BJ (cell line): Measurements from ENCODE around the gene FOXK2. TPM values are rescaled to one million over a fixed set of nuclear protein-coding genes. Genes with fewer than 3 reads are reported as not detected.

Experiments used
- CTCF ChIA-PET: fragments of 350-600 bp; formaldehyde crosslinking; extraction: SDS; loops from one replicate; lab custom pipeline; 2021; ENCODE audit warnings: antibody characterized with exemption, inconsistent platforms; lab: Yijun Ruan, JAX
- POLR2A ChIA-PET: fragments of 300-600 bp; sonication (Branson Sonifier 250); formaldehyde crosslinking; extraction: SDS; loops from one replicate; lab custom pipeline; 2021; ENCODE audit warnings: antibody characterized with exemption; lab: Charles Lee
- DNase-seq: peaks from one replicate; pipeline ENCODE4 v3.0.0-alpha.2; 2011; ENCODE audit warnings: low read depth
- H3K27me3 ChIP-seq: 2 replicates; pipeline ENCODE4 v1.6.0; 2011; ENCODE audit warnings: low read length; ENCODE audit not compliant: control insufficient read depth, insufficient read depth
- H3K36me3 ChIP-seq: 2 replicates; pipeline ENCODE4 v1.5.1; 2011; ENCODE audit warnings: low read length; ENCODE audit not compliant: control insufficient read depth, insufficient read depth
- H3K4me3 ChIP-seq: 2 replicates; pipeline ENCODE4 v1.5.1; 2011; ENCODE audit warnings: low read depth, mild to moderate bottlenecking, control low read depth, low read length
- CTCF ChIP-seq: IDR thresholded peaks from 2 replicates; pipeline ENCODE4 v1.5.1; 2011; ENCODE audit warnings: low read depth, mild to moderate bottlenecking, control low read depth, inconsistent platforms, low read length, moderate library complexity; ENCODE audit not compliant: insufficient read depth
- polyA plus RNA-seq: library from polyadenylated mRNA; depleted of rRNA; stranded (reverse); fragments of >200 nt; gene quantifications from 2 replicates; pipeline ENCODE4 v1.2.3, GENCODE V29; 2011

Gene FOXK2
- polyA plus RNA-seq, 1 experiment: 19.2 TPM

- Histone ChIP-seq H3K27me3 (no peaks in the 10 kb centered on the region), H3K4me3 (no peak overlapping the region), H3K36me3 (peaks cover 27% of the 10 kb centered on the region)
- no peak for DNase-seq
- no peak for TF ChIP-seq CTCF
- ChIA-PET CTCF (interaction anchor here (1.1 kb wide), 1 partner anchor 13 kb away, joined by 5 read pairs; no protein-coding TSS in a partner anchor), POLR2A (no interaction called here)
These were observed 107.9 kb downstream of the FOXK2 start for GRCh38 chr17:82627405-82627804.

GRCh38 chr17:82629748-82630147 is 110.2 kb downstream of the FOXK2 start:
- Histone ChIP-seq H3K4me3 (no peak overlapping the region), H3K36me3 (peaks cover 27% of the 10 kb centered on the region), H3K27me3 (no peaks in the 10 kb centered on the region)
- CTCF ChIA-PET: interaction anchor here (1.1 kb wide), 1 partner anchor 17 kb away, joined by 3 read pairs; no protein-coding TSS in a partner anchor
- no peak for DNase-seq
- TF ChIP-seq CTCF: no peak
- POLR2A ChIA-PET: no interaction called here

- POLR2A ChIA-PET: no interaction called here
- no peaks in the 10 kb centered on the region for H3K27me3 ChIP-seq
- DNase-seq: no peak
- peaks cover 24% of the 10 kb centered on the region for H3K36me3 ChIP-seq
- CTCF ChIA-PET: no interaction called here
- H3K4me3 ChIP-seq: no peak overlapping the region
- TF ChIP-seq CTCF: no peak
These were observed 110.7 kb downstream of the FOXK2 start for GRCh38 chr17:82630212-82630611.

GRCh38 chr17:82631544-82631943 is 112.0 kb downstream of the FOXK2 start:
- CTCF ChIA-PET: interaction anchor here (1.1 kb wide), 1 partner anchor 10 kb away, joined by 3 read pairs; no protein-coding TSS in a partner anchor
- DNase-seq: no peak
- no peak for TF ChIP-seq CTCF
- Histone ChIP-seq H3K36me3 (peaks cover 20% of the 10 kb centered on the region), H3K27me3 (no peaks in the 10 kb centered on the region), H3K4me3 (no peak overlapping the region)
- POLR2A ChIA-PET: no interaction called here

GRCh38 chr17:82632451-82632850 is 112.9 kb downstream of the FOXK2 start:
- H3K36me3 ChIP-seq: peaks cover 18% of the 10 kb centered on the region
- CTCF ChIA-PET: interaction anchor here (1.1 kb wide), 1 partner anchor 11 kb away, joined by 3 read pairs; no protein-coding TSS in a partner anchor
- POLR2A ChIA-PET: no interaction called here

More at GRCh38 chr17:82632451-82632850, 112.9 kb downstream of the FOXK2 start:
- no peak for DNase-seq
- TF ChIP-seq CTCF: no peak
- H3K27me3 ChIP-seq: no peaks in the 10 kb centered on the region
- no peak overlapping the region for H3K4me3 ChIP-seq
